Activated T-cell treated with anti-CD3 and anti-CD28 coated beads for 1 hour (primary cell): Measurements from ENCODE around the gene CASQ1.

Source experiments
- DNase-seq: peaks from one replicate; pipeline ENCODE4 v3.0.0-alpha.2; 2020; ENCODE audit warnings: low read depth

The CASQ1 gene

GRCh38 chr1:160189649-160190625 is at the start of gene CASQ1:
CASQ1 (plus strand) TSS chr1:160190575; CDS start chr1:160190752, 177 bp downstream.
- no peak for DNase-seq

GRCh38 chr1:160143695-160144094 is 46.7 kb upstream of the CASQ1 start:
- DNase-seq, result no peak

GRCh38 chr1:160144921-160145320 is 45.5 kb upstream of the CASQ1 start:
- DNase-seq, result no peak

GRCh38 chr1:160146107-160146506 is 44.3 kb upstream of the CASQ1 start:
- DNase-seq, result no peak

GRCh38 chr1:160148121-160148520 is 42.3 kb upstream of the CASQ1 start:
- DNase-seq, result no peak

GRCh38 chr1:160149233-160149632 is 41.1 kb upstream of the CASQ1 start:
- DNase-seq, result no peak

GRCh38 chr1:160149716-160150115 is 40.7 kb upstream of the CASQ1 start:
- no peak for DNase-seq

GRCh38 chr1:160151303-160151702 is 39.1 kb upstream of the CASQ1 start, which contains the start of gene ATP1A4:
ATP1A4 (plus strand) TSS chr1:160151603; CDS start chr1:160152041, 438 bp downstream.
- DNase-seq, result no peak

- DNase-seq, result no peak
Observed at GRCh38 chr1:160154790-160155189, 35.6 kb upstream of the CASQ1 start.

GRCh38 chr1:160156361-160156760 is 34.0 kb upstream of the CASQ1 start:
- DNase-seq, result no peak

GRCh38 chr1:160157174-160157573 is 33.2 kb upstream of the CASQ1 start:
- no peak for DNase-seq

- DNase-seq, result no peak
Observed at GRCh38 chr1:160158031-160158430, 32.3 kb upstream of the CASQ1 start.

- no peak for DNase-seq
Observed at GRCh38 chr1:160158534-160158933, 31.8 kb upstream of the CASQ1 start.

GRCh38 chr1:160159846-160160245 is 30.5 kb upstream of the CASQ1 start:
- DNase-seq, result no peak

- DNase-seq, result no peak
Observed at GRCh38 chr1:160161965-160162705, 28.2 kb upstream of the CASQ1 start.

GRCh38 chr1:160162931-160163330 is 27.4 kb upstream of the CASQ1 start:
- no peak for DNase-seq

GRCh38 chr1:160163615-160164014 is 26.8 kb upstream of the CASQ1 start:
- no peak for DNase-seq

GRCh38 chr1:160164121-160164520 is 26.3 kb upstream of the CASQ1 start:
- no peak for DNase-seq

- DNase-seq, result no peak
Observed at GRCh38 chr1:160166166-160166868, 24.1 kb upstream of the CASQ1 start.

- no peak for DNase-seq
Observed at GRCh38 chr1:160167056-160167455, 23.3 kb upstream of the CASQ1 start.

- no peak for DNase-seq
Observed at GRCh38 chr1:160167580-160167979, 22.8 kb upstream of the CASQ1 start.

GRCh38 chr1:160168016-160168415 is 22.4 kb upstream of the CASQ1 start:
- no peak for DNase-seq
